K562 treated with DMSO at 1 percent for 24 hours (cell line): ENCODE measurements around the gene TTLL6. TPM values are rescaled to one million over a fixed set of nuclear protein-coding genes. Genes with fewer than 3 reads are reported as not detected.

Experiments
- total RNA-seq: library from RNA; unstranded; fragments of 300-600 nt; gene quantifications from 2 replicates; pipeline ENCODE4 v1.2.3, GENCODE V29; 2022; ENCODE audit warnings: low read depth; ENCODE audit not compliant: insufficient read depth

Gene TTLL6
- total RNA-seq = not detected in 2 replicates

DNA sequence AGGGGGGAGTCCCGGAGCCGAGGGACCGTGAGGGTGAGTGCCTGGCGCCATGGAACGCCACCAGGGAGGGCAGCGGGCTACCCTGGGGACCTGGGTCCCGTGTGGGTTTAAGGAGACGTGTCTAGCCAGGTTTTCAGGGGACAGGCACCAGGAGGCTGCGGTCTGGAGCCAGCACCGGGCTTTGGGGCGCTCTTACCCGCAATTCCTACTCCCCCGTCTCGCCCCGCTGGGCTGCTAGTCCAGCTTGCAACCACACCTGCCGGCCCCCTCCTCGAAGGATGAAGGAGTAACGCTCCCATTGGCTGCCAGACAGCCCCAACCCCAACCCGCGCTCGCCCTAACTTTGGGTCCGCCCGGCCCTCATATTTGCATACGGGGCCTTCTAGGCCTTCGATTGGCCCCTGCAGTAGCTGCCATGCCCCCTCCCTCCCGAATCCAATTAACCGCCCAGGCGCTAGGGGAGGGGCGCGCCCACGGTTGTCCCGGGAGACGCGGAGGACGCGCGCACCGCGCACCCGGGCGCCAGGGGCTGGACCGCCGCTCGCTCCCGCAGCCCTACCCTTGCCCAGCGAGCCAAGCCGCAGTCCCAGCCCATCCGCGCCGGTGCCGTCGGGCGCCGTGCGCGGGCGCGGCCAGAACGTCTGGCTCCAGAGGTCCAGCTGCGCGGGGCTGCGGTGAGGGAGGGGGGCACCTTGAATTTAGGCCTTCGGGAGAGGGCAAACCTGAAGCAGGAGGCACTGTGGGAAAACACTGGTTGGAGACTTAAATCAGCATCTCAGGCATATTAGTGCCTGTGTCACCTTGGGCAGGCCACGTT is at the start of gene TTLL6:
TTLL6 (minus strand) TSS at position 456 of the 817 bp plus-strand sequence; CDS start at position 299, 157 bp downstream.

GRCh38 chr17:48830840-48831548 is 14.0 kb upstream of the TTLL6 start, which contains the start of gene CALCOCO2:
Gene CALCOCO2 (plus strand): TSS chr17:48831035. CDS start chr17:48841708, 10,673 bp downstream.

GRCh38 chr17:48728232-48729231 is 88.5 kb downstream of the TTLL6 start, which contains the start of gene HOXB13:
Gene HOXB13 (minus strand): TSS chr17:48728750. CDS start chr17:48728593, 157 bp downstream.

DNA sequence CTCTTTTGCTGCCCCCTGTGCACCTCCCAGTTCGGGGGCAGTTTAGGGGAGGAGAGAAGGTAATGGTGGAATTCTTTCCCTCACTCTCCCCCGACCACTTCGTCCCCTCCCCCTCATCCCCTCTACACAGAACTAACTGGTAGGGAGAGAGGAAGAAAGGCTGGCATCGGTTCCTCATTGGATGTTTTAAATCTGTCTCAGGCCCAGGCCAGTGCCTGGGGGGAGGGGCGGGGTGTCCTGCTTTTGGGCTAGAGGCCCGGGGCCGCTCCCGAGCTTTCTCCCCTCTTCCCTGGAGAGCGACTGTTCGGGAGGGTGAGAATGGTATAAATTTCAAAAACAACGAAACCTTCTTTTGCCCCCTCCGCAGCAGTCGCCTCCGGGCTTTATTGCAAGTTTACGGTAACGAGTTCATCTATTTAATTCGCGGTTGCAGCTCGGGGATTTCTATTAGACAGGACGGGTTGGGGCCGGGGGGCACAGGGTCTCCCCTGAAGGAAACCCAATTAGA is 94.1 kb downstream of the TTLL6 start, which contains the start of gene PRAC2:
PRAC2 (plus strand) TSS at position 271 of the 508 bp plus-strand sequence. CDS start 1,226 bp downstream, outside the sequence.

DNA sequence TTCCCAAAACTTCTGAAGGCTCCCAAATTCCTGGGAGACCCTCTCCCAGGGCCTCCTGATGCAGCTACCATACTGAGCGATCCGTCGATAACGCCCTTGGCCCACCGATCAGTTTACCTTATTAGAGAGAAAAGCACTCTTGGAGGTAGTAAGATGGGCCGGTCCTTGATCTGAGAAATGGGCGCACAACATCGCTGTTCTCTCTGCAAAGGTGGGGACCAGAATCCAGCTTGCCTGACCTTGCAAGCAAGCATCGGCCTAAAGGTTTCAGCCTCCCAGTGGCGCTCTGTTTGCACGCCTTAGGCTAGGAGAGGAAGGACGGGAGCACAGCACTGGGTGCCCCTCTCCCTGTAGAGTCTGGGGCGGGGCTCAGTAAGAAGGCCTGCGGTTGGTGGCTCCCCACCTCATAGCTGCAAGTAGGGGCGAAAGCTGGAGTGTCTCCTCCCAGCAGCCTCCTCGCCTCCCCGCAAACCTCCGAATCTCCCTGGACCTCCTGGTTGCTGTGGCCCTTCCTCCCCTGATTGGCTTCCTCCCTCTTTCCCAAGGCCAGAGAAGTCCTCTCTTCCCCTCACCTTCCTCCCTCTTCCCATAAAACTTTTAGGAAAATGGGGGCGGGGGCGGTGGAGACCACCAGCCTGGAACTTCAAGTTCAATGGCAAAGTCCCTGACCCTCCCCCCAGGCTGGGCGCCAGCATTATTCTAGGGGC is 94.7 kb downstream of the TTLL6 start, which contains the start of gene PRAC1:
PRAC1 (minus strand) TSS at position 318 of the 707 bp plus-strand sequence; CDS start at position 192, 126 bp downstream.

Other genes with a start within 250 kb of the TTLL6 start
- 19.7 and 22.3 TPM in 2 replicates for gene HOXB4, start 238.9 kb downstream of the TTLL6 start, total RNA-seq
- gene HOXB3, start 227.0 kb downstream of the TTLL6 start, total RNA-seq = 26.9 and 34.9 TPM in 2 replicates
- 4.6 and 5.3 TPM in 2 replicates for gene HOXB5, start 223.4 kb downstream of the TTLL6 start, total RNA-seq
- gene HOXB6, start 212.2 kb downstream of the TTLL6 start, total RNA-seq = 11.9 and 12.4 TPM in 2 replicates
- gene HOXB7, start 206.2 kb downstream of the TTLL6 start, total RNA-seq = 20.8 and 23.2 TPM in 2 replicates
- 30.1 and 31.2 TPM in 2 replicates for gene HOXB8, start 201.9 kb downstream of the TTLL6 start, total RNA-seq
- 149 and 161 TPM in 2 replicates for gene HOXB9, start 190.9 kb downstream of the TTLL6 start, total RNA-seq
- gene PRAC1, start 94.7 kb downstream of the TTLL6 start, total RNA-seq = not detected in 2 replicates
- not detected in 2 replicates for gene PRAC2, start 94.0 kb downstream of the TTLL6 start, total RNA-seq
- 0.12 TPM in 1 of 2 replicates, not detected in the other for gene HOXB13, start 88.5 kb downstream of the TTLL6 start, total RNA-seq
- 57.5 and 58.3 TPM in 2 replicates for gene CALCOCO2, start 13.8 kb upstream of the TTLL6 start, total RNA-seq
- 97.2 and 114 TPM in 2 replicates for gene ATP5MC1, start 75.6 kb upstream of the TTLL6 start, total RNA-seq
- gene UBE2Z, start 91.2 kb upstream of the TTLL6 start, total RNA-seq = 54.2 and 59.1 TPM in 2 replicates
- 129 and 145 TPM in 2 replicates for gene SNF8, start 127.6 kb upstream of the TTLL6 start, total RNA-seq
- gene GIP, start 151.4 kb upstream of the TTLL6 start, total RNA-seq = not detected in 2 replicates
- 23.4 and 24.4 TPM in 2 replicates for gene IGF2BP1, start 180.2 kb upstream of the TTLL6 start, total RNA-seq